RPMI7951 (cell line): ENCODE results near the gene DOCK2. TPM values are rescaled to one million over a fixed set of nuclear protein-coding genes. Genes with fewer than 3 reads are reported as not detected.
A peak's percentile ranks its signal among the peaks of the same experiment; 100 is the strongest.

Experiments
- DNase-seq: peaks from one replicate; pipeline ENCODE4 v3.0.0-alpha.2; 2012; ENCODE audit warnings: low read depth
- total RNA-seq: library from RNA; depleted of rRNA; stranded (reverse); fragments of >200 nt; shearing (Covaris generic); gene quantifications from 2 replicates; pipeline ENCODE4 v1.2.3, GENCODE V29; 2014

Gene DOCK2
- total RNA-seq, 1 experiment from 2014 or later, result 12.5 TPM

- no peak for DNase-seq
Measured at GRCh38 chr5:170055606-170056005, 418.5 kb downstream of the DOCK2 start.

GRCh38 chr5:170056561-170057267 lies 419.6 kb downstream of the DOCK2 start:
- peak; percentile 6 for DNase-seq

GRCh38 chr5:170057311-170057710 lies 420.2 kb downstream of the DOCK2 start:
- DNase-seq, result no peak

- no peak for DNase-seq
Measured at GRCh38 chr5:170059221-170059620, 422.1 kb downstream of the DOCK2 start.

GRCh38 chr5:170067152-170067551 lies 430.1 kb downstream of the DOCK2 start:
- no peak for DNase-seq

GRCh38 chr5:170067574-170068170 lies 430.6 kb downstream of the DOCK2 start:
- no peak for DNase-seq

GRCh38 chr5:170069512-170069911 lies 432.4 kb downstream of the DOCK2 start:
- no peak for DNase-seq

- no peak for DNase-seq
Measured at GRCh38 chr5:170070556-170071412, 433.7 kb downstream of the DOCK2 start.

GRCh38 chr5:170071748-170072147 lies 434.7 kb downstream of the DOCK2 start:
- no peak for DNase-seq

- DNase-seq, result no peak
Measured at GRCh38 chr5:170075696-170076095, 438.6 kb downstream of the DOCK2 start.

- peak; percentile 11 for DNase-seq
Measured at GRCh38 chr5:170076211-170076610, 439.1 kb downstream of the DOCK2 start.

- no peak for DNase-seq
Measured at GRCh38 chr5:170076739-170077138, 439.7 kb downstream of the DOCK2 start.

- no peak for DNase-seq
Measured at GRCh38 chr5:170077526-170077925, 440.5 kb downstream of the DOCK2 start.

- no peak for DNase-seq
Measured at GRCh38 chr5:170078458-170078857, 441.4 kb downstream of the DOCK2 start.

- DNase-seq, result no peak
Measured at GRCh38 chr5:170078931-170079330, 441.9 kb downstream of the DOCK2 start.

- DNase-seq, result no peak
Measured at GRCh38 chr5:170080217-170080616, 443.1 kb downstream of the DOCK2 start.

- DNase-seq, result no peak
Measured at GRCh38 chr5:170080786-170081445, 443.8 kb downstream of the DOCK2 start.

GRCh38 chr5:170081616-170082015 lies 444.5 kb downstream of the DOCK2 start:
- DNase-seq, result no peak

GRCh38 chr5:170082701-170083100 lies 445.6 kb downstream of the DOCK2 start:
- no peak for DNase-seq

GRCh38 chr5:170087168-170087817 lies 450.2 kb downstream of the DOCK2 start:
- DNase-seq, result no peak

GRCh38 chr5:170092455-170093101 lies 455.5 kb downstream of the DOCK2 start:
- no peak for DNase-seq
